Stimulated activated CD4-positive, alpha-beta T cell treated with anti-CD3 and anti-CD28 coated beads, Interleukin-1b, Interleukin-23, amount 100 ng/mL, for 4 hours (primary cell): ENCODE data around the gene CDHR3.
"Not testable (repeated sequence)": the region's sequence is repeated elsewhere in the genome, so short reads cannot be mapped to it uniquely, and the experiment has no call there.

Experiments used
- DNase-seq, 2 donors: peaks; one replicate each; pipeline ENCODE4 v3.0.0-alpha.2; 2020; ENCODE audit warnings: low read depth in 2 of 2

CDHR3 gene, protein sequence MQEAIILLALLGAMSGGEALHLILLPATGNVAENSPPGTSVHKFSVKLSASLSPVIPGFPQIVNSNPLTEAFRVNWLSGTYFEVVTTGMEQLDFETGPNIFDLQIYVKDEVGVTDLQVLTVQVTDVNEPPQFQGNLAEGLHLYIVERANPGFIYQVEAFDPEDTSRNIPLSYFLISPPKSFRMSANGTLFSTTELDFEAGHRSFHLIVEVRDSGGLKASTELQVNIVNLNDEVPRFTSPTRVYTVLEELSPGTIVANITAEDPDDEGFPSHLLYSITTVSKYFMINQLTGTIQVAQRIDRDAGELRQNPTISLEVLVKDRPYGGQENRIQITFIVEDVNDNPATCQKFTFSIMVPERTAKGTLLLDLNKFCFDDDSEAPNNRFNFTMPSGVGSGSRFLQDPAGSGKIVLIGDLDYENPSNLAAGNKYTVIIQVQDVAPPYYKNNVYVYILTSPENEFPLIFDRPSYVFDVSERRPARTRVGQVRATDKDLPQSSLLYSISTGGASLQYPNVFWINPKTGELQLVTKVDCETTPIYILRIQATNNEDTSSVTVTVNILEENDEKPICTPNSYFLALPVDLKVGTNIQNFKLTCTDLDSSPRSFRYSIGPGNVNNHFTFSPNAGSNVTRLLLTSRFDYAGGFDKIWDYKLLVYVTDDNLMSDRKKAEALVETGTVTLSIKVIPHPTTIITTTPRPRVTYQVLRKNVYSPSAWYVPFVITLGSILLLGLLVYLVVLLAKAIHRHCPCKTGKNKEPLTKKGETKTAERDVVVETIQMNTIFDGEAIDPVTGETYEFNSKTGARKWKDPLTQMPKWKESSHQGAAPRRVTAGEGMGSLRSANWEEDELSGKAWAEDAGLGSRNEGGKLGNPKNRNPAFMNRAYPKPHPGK

GRCh38 chr7:105963038-105963667, at the start of gene CDHR3:
Gene CDHR3 (plus strand): TSS chr7:105963264. CDS start chr7:105963319, 55 bp downstream.
- no peak for DNase-seq

DNA sequence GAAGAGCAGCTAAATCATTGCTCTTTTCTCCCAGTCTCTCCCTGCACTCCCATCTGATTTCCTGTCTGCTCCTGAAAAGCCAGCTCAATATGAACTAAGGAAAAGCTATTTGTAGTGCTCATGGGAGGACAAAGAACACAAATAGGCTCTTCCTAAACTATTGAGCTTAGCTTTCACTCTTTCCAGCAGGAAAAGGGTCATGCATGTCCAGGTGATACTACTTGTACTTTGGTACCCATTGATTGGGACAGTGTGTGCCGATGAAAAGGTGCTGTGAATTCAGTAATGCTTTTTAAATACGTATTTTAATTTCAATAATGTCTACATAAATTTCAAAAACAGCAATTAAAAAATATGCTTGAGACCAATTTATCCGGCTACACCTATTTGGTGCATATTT, 49.1 kb upstream of the CDHR3 start:
- no peak for DNase-seq

- DNase-seq = no peak
These were observed 46.5 kb upstream of the CDHR3 start for GRCh38 chr7:105916603-105917002.

DNA sequence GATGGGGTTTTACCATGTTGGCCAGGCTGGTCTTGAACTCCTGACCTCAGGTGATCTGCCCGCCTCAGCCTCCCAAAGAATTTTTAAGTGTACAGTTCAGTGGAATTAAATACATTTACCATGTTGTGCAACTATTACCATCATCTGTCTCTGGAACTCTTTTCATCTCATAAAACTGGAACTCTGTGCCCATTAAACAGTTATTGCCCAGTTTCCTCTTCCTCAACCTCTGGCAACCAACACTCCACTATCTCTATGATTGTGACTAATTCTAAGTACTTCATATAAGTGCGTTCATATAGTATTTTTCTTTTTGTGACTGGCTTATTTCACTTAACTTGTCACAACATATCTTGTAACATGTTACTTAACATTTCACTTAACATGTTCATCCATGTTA, 45.4 kb upstream of the CDHR3 start:
- no peak for DNase-seq

DNA sequence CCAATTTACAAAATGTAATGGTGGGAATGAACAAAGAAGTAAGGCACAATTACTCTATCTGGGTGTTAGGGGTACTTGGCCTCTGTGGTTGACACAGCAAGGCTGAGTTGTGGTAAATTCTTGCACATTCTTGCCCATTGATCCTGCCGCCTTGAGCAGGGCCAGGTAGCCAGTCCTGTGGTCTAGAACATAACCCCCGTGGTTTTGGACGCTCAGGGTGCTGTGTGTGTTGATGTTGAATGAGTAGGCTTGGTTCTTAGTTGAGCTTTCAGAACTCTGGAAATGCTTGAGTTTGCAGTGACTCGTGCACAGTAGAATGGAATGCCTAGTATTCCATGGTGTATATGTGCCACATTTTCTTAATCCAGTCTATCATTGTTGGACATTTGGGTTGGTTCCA, 42.3 kb upstream of the CDHR3 start:
- no peak for DNase-seq

DNA sequence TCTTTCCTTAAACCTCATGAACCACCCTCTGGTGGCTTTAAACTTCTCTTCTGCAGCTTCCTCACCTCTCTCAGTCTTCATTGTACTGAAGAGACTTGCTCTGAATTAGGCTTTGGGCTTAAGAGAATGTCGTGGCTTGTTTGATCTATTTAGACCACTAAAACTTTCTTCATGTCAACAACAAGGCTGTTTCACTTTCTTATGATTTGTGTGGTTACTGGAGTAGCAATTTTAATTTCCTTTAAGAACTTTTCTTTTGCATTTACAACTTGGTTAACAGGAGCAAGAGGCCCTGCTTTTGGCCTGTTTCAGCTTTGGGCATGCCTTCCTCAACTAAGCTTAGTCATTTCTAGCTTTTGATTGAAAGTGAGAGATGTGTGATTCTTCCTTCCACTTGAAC, 38.1 kb upstream of the CDHR3 start:
- no peak for DNase-seq

GRCh38 chr7:105926131-105926530, 36.9 kb upstream of the CDHR3 start:
- no peak for DNase-seq

- no peak for DNase-seq
These were observed 31.9 kb upstream of the CDHR3 start for GRCh38 chr7:105931179-105931578.

GRCh38 chr7:105932835-105933477, 30.1 kb upstream of the CDHR3 start:
- no peak for DNase-seq

GRCh38 chr7:105934572-105935185, 28.4 kb upstream of the CDHR3 start:
- DNase-seq = no peak

- no peak for DNase-seq
These were observed 27.8 kb upstream of the CDHR3 start for GRCh38 chr7:105935250-105935649.

- DNase-seq = no peak
These were observed 25.7 kb upstream of the CDHR3 start for GRCh38 chr7:105937411-105937810.

DNA sequence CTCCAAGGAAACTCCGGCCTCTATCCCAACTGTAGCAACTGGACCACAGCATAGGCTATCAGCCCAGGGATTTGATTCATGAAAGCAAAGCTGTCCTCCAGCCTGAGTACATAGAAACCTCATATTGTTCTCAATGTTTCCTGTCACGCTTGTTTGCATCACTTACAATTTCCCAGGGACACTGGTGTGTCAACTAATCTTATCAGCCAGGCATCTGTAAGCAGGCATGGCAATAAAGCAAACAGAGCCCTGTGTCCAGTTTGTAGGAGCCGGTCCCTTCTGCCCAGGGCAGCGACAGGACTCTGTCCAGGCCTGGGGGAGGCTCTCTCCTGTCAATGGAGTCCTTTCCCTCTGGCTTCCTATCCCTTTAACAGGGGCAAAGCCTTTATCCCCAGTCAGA, 23.0 kb upstream of the CDHR3 start:
- DNase-seq = no peak

DNA sequence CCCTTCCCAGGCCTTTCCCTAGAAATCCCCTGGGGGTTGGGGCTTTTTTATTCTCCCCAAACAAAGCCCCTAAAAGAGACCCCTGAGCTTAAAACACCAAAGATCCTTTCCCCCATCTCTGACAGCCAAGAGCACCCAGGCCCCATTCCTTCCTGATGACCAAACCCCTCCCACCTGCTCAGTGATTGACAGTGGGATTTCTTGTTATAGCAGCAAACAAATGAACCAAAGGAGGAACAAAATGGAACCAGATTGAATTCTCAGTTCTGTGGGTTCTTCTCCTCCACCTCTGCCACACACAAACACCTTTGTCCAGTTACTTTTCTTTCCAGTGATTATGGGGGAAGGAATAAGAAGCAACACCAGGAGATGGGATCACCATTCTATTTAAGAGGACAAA, 21.5 kb upstream of the CDHR3 start:
- DNase-seq = no peak

- no peak for DNase-seq
These were observed 19.6 kb upstream of the CDHR3 start for GRCh38 chr7:105943486-105943885.

DNA sequence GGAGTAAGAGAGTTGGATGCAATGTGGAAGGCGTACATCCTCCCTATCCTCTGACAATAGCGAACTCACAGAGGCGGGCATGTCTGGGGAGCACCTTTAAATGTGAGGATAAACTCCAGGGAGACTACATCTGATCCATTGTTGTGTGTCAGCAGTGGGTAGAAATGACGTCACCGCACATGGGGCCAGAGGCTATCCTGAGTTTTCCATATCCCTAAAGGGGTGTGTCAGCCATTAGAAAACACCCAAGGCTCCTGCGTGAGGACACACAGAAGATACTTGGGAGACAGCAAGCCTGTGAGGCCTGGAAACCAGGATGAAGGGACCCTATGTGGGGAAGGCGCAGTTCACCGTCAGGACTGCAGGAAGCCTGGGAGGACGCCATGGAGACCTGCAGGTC, 17.2 kb upstream of the CDHR3 start:
- DNase-seq = no peak

GRCh38 chr7:105951597-105951996, 11.5 kb upstream of the CDHR3 start:
- no peak for DNase-seq

DNA sequence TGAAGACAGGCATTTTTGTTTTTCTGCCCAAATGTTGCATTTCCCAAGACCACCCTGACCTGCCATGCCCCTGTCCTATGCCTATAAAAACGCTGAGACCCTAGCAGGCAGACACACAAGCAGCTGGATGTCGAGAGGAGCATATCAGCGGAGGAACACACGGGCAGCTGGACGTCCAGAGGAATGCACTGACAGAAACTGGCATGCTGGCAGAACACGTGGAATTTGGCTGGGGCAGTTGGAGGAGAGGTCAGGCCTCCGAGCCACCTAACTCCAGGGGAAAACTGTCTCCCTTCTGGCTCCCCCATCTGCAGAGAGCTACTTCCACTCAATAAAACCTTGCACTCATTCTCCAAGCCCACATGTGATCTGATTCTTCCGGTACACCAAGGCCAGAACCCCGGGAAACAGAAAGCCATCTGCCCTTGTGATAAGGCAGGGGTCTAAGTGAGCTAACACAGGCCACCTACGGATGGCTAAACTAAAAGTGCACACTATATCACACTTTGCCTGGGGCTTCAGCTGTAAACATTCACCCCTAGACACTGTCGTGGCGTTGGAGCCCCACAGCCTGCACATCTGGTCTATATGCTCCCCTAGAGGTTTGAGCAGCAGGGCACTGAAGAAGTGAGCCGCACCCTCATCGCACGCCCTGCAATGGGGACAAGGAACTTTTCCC, 10.0 kb upstream of the CDHR3 start:
- no peak for DNase-seq

DNA sequence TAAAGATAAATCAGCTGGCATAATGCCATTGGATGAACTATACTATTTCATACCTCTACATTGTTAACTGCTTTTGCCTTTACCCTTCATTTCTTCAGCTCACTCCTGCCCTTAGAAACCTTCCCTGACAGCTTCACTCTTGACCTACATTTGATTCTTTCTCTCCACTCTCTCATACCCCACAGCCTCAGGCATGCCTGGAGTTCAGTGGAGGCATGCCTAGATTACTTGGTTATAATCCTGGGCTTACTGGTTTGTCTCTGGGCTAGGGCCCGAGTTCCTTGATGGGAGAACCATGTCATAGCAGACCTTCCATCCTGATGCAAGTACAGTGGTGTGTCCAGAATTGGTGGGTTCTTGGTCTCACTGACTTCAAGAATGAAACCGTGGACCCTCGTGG, 8.4 kb upstream of the CDHR3 start:
- DNase-seq = no peak

DNA sequence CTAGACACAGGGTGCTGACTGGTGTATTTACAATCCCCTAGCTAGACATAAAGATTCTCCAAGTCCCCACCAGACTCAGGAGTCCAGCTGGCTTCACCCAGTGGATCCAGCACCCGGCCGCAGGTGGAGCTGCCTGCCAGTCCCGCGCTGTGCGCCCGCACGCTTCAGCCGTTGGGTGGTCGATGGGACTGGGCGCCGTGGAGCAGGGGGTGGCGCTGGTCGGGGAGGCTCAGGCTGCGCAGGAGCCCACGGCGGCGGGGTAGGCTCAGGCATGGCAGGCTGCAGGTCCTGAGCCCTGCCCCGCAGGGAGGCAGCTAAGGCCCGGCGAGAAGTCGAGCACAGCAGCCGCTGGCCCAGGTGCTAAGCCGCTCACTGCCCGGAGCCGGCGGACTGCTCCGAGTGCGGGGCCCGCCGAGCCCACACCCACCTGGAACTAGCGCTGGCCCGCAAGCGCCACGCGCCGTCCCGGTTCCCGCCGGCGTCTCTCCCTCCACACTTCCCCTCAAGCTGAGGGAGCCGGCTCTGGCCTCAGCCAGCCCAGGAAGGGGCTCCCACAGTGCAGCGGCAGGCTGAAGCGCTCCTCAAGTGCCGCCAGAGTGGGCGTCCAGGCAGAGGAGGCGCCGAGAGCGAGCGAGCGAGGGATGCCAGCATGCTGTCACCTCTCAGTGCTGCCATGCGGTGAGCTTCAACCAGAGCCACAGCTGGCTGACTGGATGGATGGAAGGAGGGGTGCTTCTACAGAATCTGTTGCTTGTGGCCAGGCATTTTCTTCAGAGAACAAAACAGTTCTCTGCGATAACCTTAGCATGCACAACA, 7.2 kb upstream of the CDHR3 start:
- not testable (repeated sequence) for DNase-seq
